Spleen (tissue), 7 donors: ENCODE measurements around the gene OR5K2.

Experiments used
- CTCF ChIP-seq, 11 experiments: fragments of 200-600 bp in 7 of 11; fragments of 450-650 bp in 4 of 11; sonication (generic) in 4 of 11; IDR thresholded peaks in 8 of 11; conservative IDR thresholded peaks in 3 of 11; 1 replicate in 7 of 11; 2 replicates in 4 of 11; pipeline versions ENCODE4 v1.4.0 to v1.8.0; 2016 to 2021; ENCODE audit warnings: antibody characterized with exemption in 11 of 11, inconsistent platforms in 4 of 11, mild to moderate bottlenecking in 1 of 11
- POLR2A ChIP-seq, 3 donors: fragments of 450-650 bp; IDR thresholded peaks; one replicate each; pipeline ENCODE4 v1.5.1; 2017; ENCODE audit warnings: antibody characterized with exemption in 3 of 3, mild to moderate bottlenecking in 1 of 3
- POLR2AphosphoS5 ChIP-seq, 3 donors: sonication (generic); formaldehyde crosslinking; IDR thresholded peaks; one replicate each; pipeline ENCODE4 v1.5.1; 2017; ENCODE audit warnings: antibody characterized with exemption in 3 of 3
- donor health status: DM: no; HTN: no; CAD: no; lungs with moderate emphysema.
- donor health status: DM: no; HTN: no; CAD: no.
- donor health status: DM: no; HTN: no; CAD: no.

- TF ChIP-seq CTCF (IDR thresholded peaks at IDR 0.05 in 8 of 11, conservative IDR thresholded peaks at IDR 0.05 in 3 of 11) = no peak
- no peak for TF ChIP-seq POLR2A (IDR thresholded peaks at IDR 0.05)
- no peak for TF ChIP-seq POLR2AphosphoS5 (IDR thresholded peaks at IDR 0.05)
Measured at GRCh38 chr3:98512576-98512975, 15.1 kb downstream of the OR5K2 start.
